Activated CD8-positive, alpha-beta memory T cell treated with anti-CD3 and anti-CD28 coated beads, Interleukin-2, amount 10 ng/mL, durations not matched to agents 7 days and 5 days (primary cell): Measurements from ENCODE around the gene GRM2. TPM values are rescaled to one million over a fixed set of nuclear protein-coding genes. Genes with fewer than 3 reads are reported as not detected.
"Not testable (repeated sequence)": the region's sequence is repeated elsewhere in the genome, so short reads cannot be mapped to it uniquely, and the experiment has no call there.

Experiments used
- ATAC-seq: fragments of 150-1000 bp; cut with Tn5 transposase; one replicate; pipeline ENCODE4 v1.10.0; 2021; ENCODE audit warnings: moderate library complexity
- CTCF ChIA-PET: fragments of 350-600 bp; sonication (Branson Sonifier 250); formaldehyde crosslinking; loops from one replicate; lab custom pipeline; 2021; ENCODE audit warnings: antibody characterized with exemption; lab: Charles Lee
- DNase-seq: peaks from one replicate; pipeline ENCODE4 v3.0.0-alpha.2; 2020
- H3K27ac Mint-ChIP-seq: one replicate; pipeline ENCODE4 v1.8.0; 2021; ENCODE audit warnings: mild to moderate bottlenecking, mixed read lengths
- H3K27me3 Mint-ChIP-seq: one replicate; pipeline ENCODE4 v1.8.0; 2021; ENCODE audit warnings: mixed read lengths
- H3K36me3 Mint-ChIP-seq: one replicate; pipeline ENCODE4 v1.8.0; 2021; ENCODE audit warnings: mild to moderate bottlenecking, mixed read lengths
- H3K4me1 Mint-ChIP-seq: one replicate; pipeline ENCODE4 v1.8.0; 2021; ENCODE audit warnings: mixed read lengths
- H3K4me3 Mint-ChIP-seq: one replicate; pipeline ENCODE4 v1.8.0; 2021; ENCODE audit warnings: mild to moderate bottlenecking, moderate library complexity, mixed read lengths
- H3K9me3 Mint-ChIP-seq: one replicate; pipeline ENCODE4 v1.8.0; 2022; ENCODE audit warnings: low read depth, mixed read lengths
- total RNA-seq, 2 experiments: library from RNA; stranded (reverse); gene quantifications; one replicate each; pipeline ENCODE4 v1.2.3, GENCODE V29; 2021

The GRM2 gene
- total RNA-seq, 2 experiments from 2014 or later, result 0.52 to 0.55 TPM

DNA sequence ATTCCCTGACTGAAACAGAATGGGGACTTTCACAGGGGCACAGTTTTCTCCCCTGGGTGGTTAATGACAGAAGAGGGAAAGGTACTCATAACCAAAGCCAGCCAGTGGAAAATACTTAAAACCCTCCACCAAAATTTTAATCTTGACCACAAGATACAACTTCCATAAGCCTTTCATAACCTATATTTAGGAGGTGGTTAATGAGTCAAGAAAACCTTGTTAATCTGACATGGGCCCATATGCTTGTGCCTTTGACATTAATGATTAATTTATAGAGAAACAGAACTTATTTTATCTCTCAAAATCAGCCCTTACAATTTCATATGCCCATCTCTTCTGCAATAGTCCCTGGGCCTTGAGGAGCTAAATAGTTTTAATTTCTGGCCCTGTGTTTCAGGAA, 41.0 kb downstream of the GRM2 start:
- DNase-seq (no peak), ATAC-seq (no peak)
- Mint-ChIP-seq H3K4me1 (peaks cover 14% of the 10 kb centered on the region), H3K27me3 (peaks cover under 1% of the 10 kb centered on the region), H3K36me3 (no peaks in the 10 kb centered on the region), H3K27ac (no peak overlapping the region), H3K9me3 (peaks cover 2% of the 10 kb centered on the region), H3K4me3 (no peak overlapping the region)
- CTCF ChIA-PET, result no interaction called here

DNA sequence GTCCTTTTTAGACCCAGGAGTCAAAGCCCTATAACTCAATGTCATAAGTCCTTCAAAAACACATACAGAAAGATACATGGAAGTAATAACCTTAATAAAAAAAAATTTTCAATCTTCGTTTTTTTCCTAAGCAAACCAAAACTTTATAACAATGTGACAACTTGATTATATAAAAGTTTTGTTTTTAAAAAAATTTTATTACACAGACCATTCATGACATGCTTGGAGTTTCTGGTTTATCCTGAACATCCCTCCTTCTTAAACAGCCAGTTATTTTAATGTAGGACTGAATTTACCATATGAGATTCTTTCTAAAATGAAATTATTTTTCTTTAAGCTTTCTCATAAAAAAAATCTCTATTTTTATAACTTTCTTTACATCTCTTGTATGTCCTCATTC, 41.5 kb downstream of the GRM2 start:
- Mint-ChIP-seq H3K36me3 (no peaks in the 10 kb centered on the region), H3K9me3 (peaks cover 2% of the 10 kb centered on the region), H3K4me3 (no peak overlapping the region), H3K27ac (no peak overlapping the region), H3K4me1 (peaks cover 14% of the 10 kb centered on the region), H3K27me3 (peaks cover 3% of the 10 kb centered on the region)
- no peak for ATAC-seq
- no peak for DNase-seq
- CTCF ChIA-PET, result no interaction called here

DNA sequence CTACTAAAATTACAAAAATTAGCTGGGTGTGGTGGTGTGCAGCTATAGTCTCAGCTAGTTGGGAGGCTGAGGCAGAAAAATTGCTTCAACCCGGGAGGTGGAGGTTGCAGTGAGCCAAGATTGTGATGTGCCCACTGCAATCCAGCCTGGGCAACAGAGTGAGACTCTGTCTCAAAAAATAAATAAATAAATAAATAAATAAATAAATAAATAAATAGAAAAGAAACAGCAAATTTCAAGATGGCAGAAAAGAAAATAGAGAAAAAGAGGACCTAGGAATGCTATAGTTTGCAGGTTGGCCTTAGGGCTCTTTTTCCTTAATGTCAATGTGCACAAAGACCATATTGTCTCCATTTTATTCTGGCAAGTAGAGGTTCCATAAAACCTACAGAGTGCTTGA, 44.0 kb downstream of the GRM2 start:
- CTCF ChIA-PET, result no interaction called here
- peaks cover 4% of the 10 kb centered on the region for H3K9me3 Mint-ChIP-seq
- H3K4me1 Mint-ChIP-seq, result peaks cover 14% of the 10 kb centered on the region
- H3K27me3 Mint-ChIP-seq, result peaks cover 18% of the 10 kb centered on the region
- DNase-seq (no peak), ATAC-seq (no peak)
- H3K36me3 Mint-ChIP-seq, result no peaks in the 10 kb centered on the region
- H3K27ac Mint-ChIP-seq, result no peak overlapping the region
- H3K4me3 Mint-ChIP-seq, result no peak overlapping the region

DNA sequence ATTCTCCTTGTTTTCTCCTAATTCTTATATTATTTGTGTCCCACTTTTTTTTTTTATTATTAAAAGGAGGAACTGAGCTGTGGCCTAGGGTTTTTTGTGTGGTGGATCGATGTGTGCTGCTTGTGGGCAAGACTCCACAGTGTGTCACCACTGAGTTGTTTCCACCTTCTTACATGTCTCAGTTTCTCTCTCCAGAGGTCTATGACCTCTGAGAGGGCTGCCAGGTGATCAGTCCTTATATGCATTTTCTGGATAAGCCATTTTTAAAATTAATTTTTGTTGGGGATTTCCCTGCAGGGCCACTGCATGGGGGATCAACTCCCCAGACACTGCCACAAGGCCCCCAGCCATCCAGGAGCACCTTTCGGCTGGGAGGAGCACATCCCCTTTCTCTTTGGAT, 44.4 kb downstream of the GRM2 start:
- ATAC-seq (no peak), DNase-seq (no peak)
- peaks cover 22% of the 10 kb centered on the region for H3K27me3 Mint-ChIP-seq
- peaks cover 5% of the 10 kb centered on the region for H3K9me3 Mint-ChIP-seq
- no peak overlapping the region for H3K27ac Mint-ChIP-seq
- H3K36me3 Mint-ChIP-seq, result no peaks in the 10 kb centered on the region
- CTCF ChIA-PET, result no interaction called here
- H3K4me3 Mint-ChIP-seq, result no peak overlapping the region
- H3K4me1 Mint-ChIP-seq, result peaks cover 14% of the 10 kb centered on the region

DNA sequence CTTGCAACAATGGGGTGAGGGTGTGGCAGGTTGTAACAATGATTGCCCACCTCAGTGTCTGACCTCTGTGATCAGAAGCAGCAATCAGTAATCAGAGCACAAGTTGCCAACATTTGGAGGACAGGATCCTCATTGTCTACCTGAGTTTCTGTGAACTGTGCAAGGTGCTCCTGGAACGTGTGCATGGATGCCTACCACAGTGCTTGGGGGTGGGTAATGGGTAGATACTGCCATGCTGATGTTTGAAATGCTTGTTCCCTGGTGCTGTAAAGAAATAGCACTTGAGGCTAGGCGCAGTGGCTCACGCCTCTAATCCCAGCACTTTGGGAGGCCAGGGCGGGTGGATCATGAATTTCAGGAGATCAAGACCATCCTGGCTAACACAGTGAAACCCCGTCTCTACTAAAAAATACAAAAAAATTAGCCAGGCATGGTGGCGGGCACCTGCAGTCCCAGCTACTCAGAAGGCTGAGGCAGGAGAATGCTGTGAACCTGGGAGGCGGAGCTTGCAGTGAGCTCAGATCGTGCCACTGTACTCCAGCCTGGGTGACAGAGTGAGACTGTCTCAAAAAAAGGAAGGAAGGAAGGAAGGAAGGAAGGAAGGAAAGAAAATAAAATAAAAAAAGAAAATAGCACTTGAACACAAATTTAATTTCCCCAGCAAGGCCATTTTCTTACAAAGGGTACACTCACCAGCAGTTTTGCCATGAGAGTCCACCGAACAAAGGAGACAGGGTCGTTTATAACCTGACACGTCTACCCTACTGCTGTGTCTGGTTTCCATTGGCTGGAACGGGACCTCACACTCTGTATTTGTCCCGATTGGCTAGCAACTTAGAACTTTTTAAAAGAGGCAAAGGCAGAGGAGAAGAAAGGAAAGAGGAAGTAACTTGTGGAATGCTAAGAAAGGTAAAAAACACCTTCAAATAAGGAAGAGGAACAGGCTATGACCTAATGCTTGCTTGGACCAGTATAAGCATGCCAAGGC, 47.2 kb downstream of the GRM2 start:
- not testable (repeated sequence) for H3K36me3 Mint-ChIP-seq, H3K4me3 Mint-ChIP-seq
- CTCF ChIA-PET, result interaction anchor here (0.8 kb wide), 1 partner anchor 43 kb away, joined by 3 read pairs; no protein-coding TSS in a partner anchor

DNA sequence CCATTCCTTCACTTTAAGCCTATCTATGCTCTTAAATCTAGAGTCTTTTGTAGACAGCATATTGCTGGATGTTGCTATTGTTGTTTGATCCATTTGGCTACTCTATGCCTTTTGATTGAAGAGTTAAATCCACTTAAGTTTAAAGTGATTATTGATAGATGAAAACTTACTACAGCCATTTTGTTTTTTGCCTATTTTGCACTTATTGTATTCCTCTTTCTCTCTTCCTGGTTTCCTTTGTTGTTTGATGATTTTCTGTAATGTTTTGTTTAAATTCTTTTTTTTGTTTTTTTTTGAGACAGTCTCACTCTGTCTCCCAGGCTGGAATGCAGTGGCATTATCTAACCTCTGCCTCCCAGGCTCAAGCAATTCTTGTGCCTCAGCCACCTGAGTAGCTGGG, 52.3 kb downstream of the GRM2 start:
- H3K36me3 Mint-ChIP-seq, result peaks cover 5% of the 10 kb centered on the region
- H3K4me3 Mint-ChIP-seq, result no peak overlapping the region
- no peaks in the 10 kb centered on the region for H3K4me1 Mint-ChIP-seq
- ATAC-seq, result no peak
- H3K27me3 Mint-ChIP-seq, result peaks cover 43% of the 10 kb centered on the region
- peaks cover 15% of the 10 kb centered on the region for H3K9me3 Mint-ChIP-seq
- DNase-seq, result no peak
- CTCF ChIA-PET, result no interaction called here
- no peak overlapping the region for H3K27ac Mint-ChIP-seq

More for the DNA sequence above, 47.2 kb downstream of the GRM2 start:
- Mint-ChIP-seq H3K27me3 (peaks cover 45% of the 10 kb centered on the region), H3K9me3 (peaks cover 12% of the 10 kb centered on the region), H3K4me1 (peaks cover 14% of the 10 kb centered on the region)
- DNase-seq, ATAC-seq, H3K27ac Mint-ChIP-seq: not testable (repeated sequence)

Other genes with a start within 250 kb of the GRM2 start
- gene DCAF1, start 207.1 kb upstream of the GRM2 start, total RNA-seq, result 10 to 100 TPM; 34.9 to 41.7 TPM
- 10 to 100 TPM; 34.0 to 35.1 TPM for gene RAD54L2, start 168.3 kb upstream of the GRM2 start, total RNA-seq
- gene TEX264, start 35.8 kb upstream of the GRM2 start, total RNA-seq, result 10 to 100 TPM; 58.8 to 66.5 TPM
- not detected for gene IQCF6, start 72.2 kb downstream of the GRM2 start, total RNA-seq
- gene IQCF2, start 154.5 kb downstream of the GRM2 start, total RNA-seq, result not detected
- not detected for gene IQCF5, start 168.5 kb downstream of the GRM2 start, total RNA-seq
- gene IQCF1, start 196.3 kb downstream of the GRM2 start, total RNA-seq, result not detected
- 10 to 100 TPM; 25.4 to 38.0 TPM for gene RRP9, start 234.8 kb downstream of the GRM2 start, total RNA-seq
- 10 to 100 TPM; 15.8 to 19.0 TPM for gene PARP3, start 235.3 kb downstream of the GRM2 start, total RNA-seq
- gene GPR62, start 248.3 kb downstream of the GRM2 start, total RNA-seq, result not detected